ENCODE data around the gene PCSK1N.
"Not testable (repeated sequence)": the region's sequence is repeated elsewhere in the genome, so short reads cannot be mapped to it uniquely, and the experiment has no call there.

PCSK1N gene

GRCh38 chrX:48831909-48832291 is 3.5 kb downstream of the PCSK1N start:
- DNase-seq (ENCODE audit: low read depth in 1 of 2, low spot score in 1 of 2): no peak
- TF ChIP-seq JUND (IDR thresholded peaks at IDR 0.05; ENCODE audit: low read depth): no peak
- in situ Hi-C loops (cut with HindIII; ENCODE audit: low pct_unique_long_range_greater_than_20kb, low sequenced_read_pairs): no loop called here

- in situ Hi-C loops (cut with HindIII; ENCODE audit: low pct_unique_long_range_greater_than_20kb, low sequenced_read_pairs): no loop called here
- TF ChIP-seq JUND (IDR thresholded peaks at IDR 0.05; ENCODE audit: low read depth): no peak
Measured at GRCh38 chrX:48831136-48831908, 4.1 kb downstream of the PCSK1N start.

GRCh38 chrX:48829016-48829735 is 6.2 kb downstream of the PCSK1N start:
- no peak for DNase-seq (ENCODE audit: low read depth in 1 of 2, low spot score in 1 of 2)
- TF ChIP-seq JUND (IDR thresholded peaks at IDR 0.05; ENCODE audit: low read depth): no peak
- in situ Hi-C loops (cut with HindIII; ENCODE audit: low pct_unique_long_range_greater_than_20kb, low sequenced_read_pairs): no loop called here

More at GRCh38 chrX:48831136-48831908, 4.1 kb downstream of the PCSK1N start:
- DNase-seq (ENCODE audit: low read depth in 1 of 2, low spot score in 1 of 2): no peak

- TF ChIP-seq JUND (IDR thresholded peaks at IDR 0.05; ENCODE audit: low read depth): no peak
- DNase-seq (ENCODE audit: low read depth in 1 of 2, low spot score in 1 of 2): no peak
- in situ Hi-C loops (cut with HindIII; ENCODE audit: low pct_unique_long_range_greater_than_20kb, low sequenced_read_pairs): no loop called here
Measured at GRCh38 chrX:48827654-48827968, 7.8 kb downstream of the PCSK1N start.

- no peak for DNase-seq (ENCODE audit: low read depth in 1 of 2, low spot score in 1 of 2)
- in situ Hi-C loops (cut with HindIII; ENCODE audit: low pct_unique_long_range_greater_than_20kb, low sequenced_read_pairs): no loop called here
- TF ChIP-seq JUND (IDR thresholded peaks at IDR 0.05; ENCODE audit: low read depth): no peak
Measured at GRCh38 chrX:48826876-48827653, 8.3 kb downstream of the PCSK1N start.

- in situ Hi-C loops (cut with HindIII; ENCODE audit: low pct_unique_long_range_greater_than_20kb, low sequenced_read_pairs): no loop called here
- TF ChIP-seq JUND (IDR thresholded peaks at IDR 0.05; ENCODE audit: low read depth): no peak
- DNase-seq (ENCODE audit: low read depth in 1 of 2, low spot score in 1 of 2): no peak
Measured at GRCh38 chrX:48826135-48826875, 9.1 kb downstream of the PCSK1N start, which contains the start of gene ERAS. ERAS (plus strand) TSS chrX:48826513; CDS start chrX:48829124, 2,611 bp downstream.

- in situ Hi-C loops (cut with HindIII; ENCODE audit: low pct_unique_long_range_greater_than_20kb, low sequenced_read_pairs): no loop called here
- no peak for DNase-seq (ENCODE audit: low read depth in 1 of 2, low spot score in 1 of 2)
- no peak for TF ChIP-seq JUND (IDR thresholded peaks at IDR 0.05; ENCODE audit: low read depth)
Measured at GRCh38 chrX:48824066-48824465, 11.3 kb downstream of the PCSK1N start.

GRCh38 chrX:48823053-48823452 is 12.4 kb downstream of the PCSK1N start:
- DNase-seq (ENCODE audit: low read depth in 1 of 2, low spot score in 1 of 2): no peak
- in situ Hi-C loops (cut with HindIII; ENCODE audit: low pct_unique_long_range_greater_than_20kb, low sequenced_read_pairs): no loop called here
- no peak for TF ChIP-seq JUND (IDR thresholded peaks at IDR 0.05; ENCODE audit: low read depth)

GRCh38 chrX:48819394-48819793 is 16.0 kb downstream of the PCSK1N start:
- in situ Hi-C loops (cut with HindIII; ENCODE audit: low pct_unique_long_range_greater_than_20kb, low sequenced_read_pairs); DNase-seq (ENCODE audit: low read depth in 1 of 2, low spot score in 1 of 2): not testable (repeated sequence)

GRCh38 chrX:48818866-48819265 is 16.5 kb downstream of the PCSK1N start:
- DNase-seq (ENCODE audit: low read depth in 1 of 2, low spot score in 1 of 2): no peak
- no peak for TF ChIP-seq JUND (IDR thresholded peaks at IDR 0.05; ENCODE audit: low read depth)
- in situ Hi-C loops (cut with HindIII; ENCODE audit: low pct_unique_long_range_greater_than_20kb, low sequenced_read_pairs): no loop called here

- no peak for DNase-seq (ENCODE audit: low read depth in 1 of 2, low spot score in 1 of 2)
- no peak for TF ChIP-seq JUND (IDR thresholded peaks at IDR 0.05; ENCODE audit: low read depth)
- in situ Hi-C loops (cut with HindIII; ENCODE audit: low pct_unique_long_range_greater_than_20kb, low sequenced_read_pairs): no loop called here
Measured at GRCh38 chrX:48818098-48818497, 17.3 kb downstream of the PCSK1N start.

All from T47D (cell line).